Measurements from ENCODE around the gene ALG1.
A peak's percentile ranks its signal among the peaks of the same experiment; 100 is the strongest.
"Not testable (repeated sequence)": the region's sequence is repeated elsewhere in the genome, so short reads cannot be mapped to it uniquely, and the experiment has no call there.

The ALG1 gene, protein sequence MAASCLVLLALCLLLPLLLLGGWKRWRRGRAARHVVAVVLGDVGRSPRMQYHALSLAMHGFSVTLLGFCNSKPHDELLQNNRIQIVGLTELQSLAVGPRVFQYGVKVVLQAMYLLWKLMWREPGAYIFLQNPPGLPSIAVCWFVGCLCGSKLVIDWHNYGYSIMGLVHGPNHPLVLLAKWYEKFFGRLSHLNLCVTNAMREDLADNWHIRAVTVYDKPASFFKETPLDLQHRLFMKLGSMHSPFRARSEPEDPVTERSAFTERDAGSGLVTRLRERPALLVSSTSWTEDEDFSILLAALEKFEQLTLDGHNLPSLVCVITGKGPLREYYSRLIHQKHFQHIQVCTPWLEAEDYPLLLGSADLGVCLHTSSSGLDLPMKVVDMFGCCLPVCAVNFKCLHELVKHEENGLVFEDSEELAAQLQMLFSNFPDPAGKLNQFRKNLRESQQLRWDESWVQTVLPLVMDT

DNA sequence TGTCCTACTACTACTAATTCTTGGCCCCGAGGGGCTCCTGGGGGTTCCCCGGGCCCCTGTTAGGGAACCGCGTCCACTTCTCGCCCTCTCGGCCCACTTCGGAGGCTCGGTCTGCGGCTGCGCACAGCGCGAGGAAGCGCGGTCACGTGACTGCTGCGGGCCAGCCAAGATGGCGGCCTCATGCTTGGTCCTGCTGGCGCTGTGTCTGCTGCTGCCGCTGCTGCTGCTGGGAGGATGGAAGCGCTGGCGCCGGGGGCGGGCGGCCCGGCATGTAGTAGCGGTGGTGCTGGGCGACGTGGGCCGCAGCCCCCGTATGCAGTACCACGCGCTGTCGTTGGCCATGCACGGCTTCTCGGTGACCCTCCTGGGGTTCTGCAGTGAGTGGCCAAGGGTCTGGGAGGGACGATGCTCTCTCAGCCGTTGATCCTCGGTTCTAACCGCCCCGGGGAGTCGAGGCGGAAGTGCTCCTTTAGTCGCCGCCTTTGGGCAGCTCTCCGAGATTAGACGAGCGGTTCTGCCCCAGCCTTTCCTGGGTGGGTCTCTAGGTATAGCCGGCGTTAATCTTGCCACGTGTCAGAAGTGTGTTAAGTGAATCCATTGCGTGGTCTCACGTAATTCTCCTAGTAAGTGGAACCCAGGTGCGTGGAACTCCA is at the start of gene ALG1:
Gene ALG1, plus strand, starts transcription at position 163 of the 653 bp plus-strand sequence. Its CDS starts 7 bp downstream, at position 170.
- DNase-seq = peak; percentile 58

DNA sequence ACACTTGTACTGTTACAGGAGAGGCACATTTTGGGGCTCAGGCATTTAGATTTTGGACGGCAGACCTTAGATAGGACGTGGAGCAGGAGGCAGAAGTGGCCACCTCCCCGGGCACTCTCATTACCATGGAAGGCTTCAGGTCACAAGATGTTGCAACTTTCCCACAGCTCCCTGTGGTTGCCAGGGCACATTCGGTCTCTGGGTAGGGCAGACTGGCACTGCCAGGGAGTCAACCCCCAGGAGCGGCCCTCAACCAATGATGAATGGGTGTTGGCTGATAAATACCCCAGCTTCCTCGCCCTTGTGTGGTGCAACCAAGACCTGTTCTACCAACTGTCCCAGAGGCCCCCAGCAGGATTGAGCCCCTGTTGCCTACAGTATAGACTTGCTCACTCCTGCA is 49.1 kb upstream of the ALG1 start:
- DNase-seq = no peak

DNA sequence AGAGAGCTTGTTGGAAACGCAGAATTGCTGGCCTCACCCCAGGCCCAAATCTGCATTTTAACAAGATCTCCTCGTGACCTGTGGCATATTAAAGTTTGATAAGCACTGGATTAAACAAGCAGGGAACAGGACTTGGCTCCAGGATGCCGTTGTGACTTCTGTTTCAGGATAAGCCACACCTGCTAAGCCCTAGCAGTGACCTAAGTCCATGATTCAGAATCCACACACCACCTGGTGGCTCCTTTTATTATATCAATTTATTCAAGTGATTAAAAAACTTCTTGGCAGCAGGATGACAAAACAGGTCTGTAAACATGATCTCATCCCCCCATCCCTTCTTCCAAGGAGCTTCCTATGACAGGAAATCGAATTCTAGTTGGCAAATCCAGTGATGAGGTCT is 47.0 kb upstream of the ALG1 start:
- DNase-seq = peak; percentile 64

DNA sequence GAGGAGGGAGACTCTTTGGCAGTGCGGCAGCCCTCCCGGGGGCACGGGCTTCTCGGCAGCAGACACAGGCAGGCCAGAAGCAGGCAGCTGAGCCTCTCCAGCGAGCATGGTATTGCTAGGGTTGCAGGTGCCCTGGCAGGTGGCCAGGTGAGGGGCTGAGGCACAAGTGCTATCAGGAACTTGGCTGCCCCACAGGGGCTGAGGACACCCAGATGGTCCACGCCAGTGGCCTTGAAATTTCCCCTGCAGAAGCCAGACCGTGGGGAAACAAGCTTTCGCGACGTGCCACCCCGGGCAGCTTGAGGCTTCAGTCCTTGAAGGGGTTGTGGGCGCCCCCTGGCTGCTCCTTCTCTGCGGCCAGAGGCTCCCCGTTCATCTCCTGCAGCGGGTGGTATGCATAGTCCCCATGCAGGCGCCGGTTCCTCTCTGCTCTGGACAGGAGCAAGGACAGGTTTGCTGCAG is 46.4 kb upstream of the ALG1 start:
- DNase-seq = peak; percentile 21

DNA sequence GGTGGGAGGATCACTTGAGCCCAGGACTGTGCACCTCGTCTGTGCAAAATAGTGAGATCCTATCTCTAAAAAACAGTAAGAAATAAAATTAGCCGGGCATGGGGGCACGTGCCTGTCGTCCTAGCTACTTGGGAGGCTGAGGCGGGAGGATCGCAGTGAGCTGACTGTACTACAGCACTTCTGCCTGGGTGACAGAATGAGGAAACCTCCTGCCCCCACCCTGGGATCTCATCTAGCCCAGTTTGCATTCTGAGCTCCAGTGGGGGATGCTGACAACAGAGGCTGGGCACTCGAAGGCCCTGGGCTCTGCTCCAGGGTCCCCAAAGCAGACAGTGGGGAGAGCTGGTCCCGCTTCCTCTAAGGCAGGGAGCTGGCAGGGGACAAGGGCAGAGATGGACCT is 45.0 kb upstream of the ALG1 start:
- DNase-seq = no peak

DNA sequence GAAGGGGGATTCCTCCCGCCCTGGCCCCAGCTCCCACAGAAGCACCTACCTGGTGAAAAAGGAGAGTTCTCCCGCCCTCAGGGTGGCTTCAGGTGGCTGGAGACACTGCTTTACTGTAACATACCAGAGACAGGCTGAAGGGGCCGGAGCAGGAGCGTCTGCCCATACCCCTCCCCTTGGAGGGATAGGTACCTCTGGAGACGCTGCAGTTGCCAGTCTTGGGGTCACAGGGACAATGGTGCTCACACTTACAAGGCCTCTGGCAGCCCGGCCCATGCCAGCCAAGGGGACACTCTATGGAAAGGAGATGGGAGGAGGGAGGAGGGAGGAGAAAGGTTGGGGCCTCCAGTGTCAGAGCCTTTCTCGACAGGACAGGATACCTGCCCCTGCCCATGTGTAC is 44.6 kb upstream of the ALG1 start:
- DNase-seq = no peak

DNA sequence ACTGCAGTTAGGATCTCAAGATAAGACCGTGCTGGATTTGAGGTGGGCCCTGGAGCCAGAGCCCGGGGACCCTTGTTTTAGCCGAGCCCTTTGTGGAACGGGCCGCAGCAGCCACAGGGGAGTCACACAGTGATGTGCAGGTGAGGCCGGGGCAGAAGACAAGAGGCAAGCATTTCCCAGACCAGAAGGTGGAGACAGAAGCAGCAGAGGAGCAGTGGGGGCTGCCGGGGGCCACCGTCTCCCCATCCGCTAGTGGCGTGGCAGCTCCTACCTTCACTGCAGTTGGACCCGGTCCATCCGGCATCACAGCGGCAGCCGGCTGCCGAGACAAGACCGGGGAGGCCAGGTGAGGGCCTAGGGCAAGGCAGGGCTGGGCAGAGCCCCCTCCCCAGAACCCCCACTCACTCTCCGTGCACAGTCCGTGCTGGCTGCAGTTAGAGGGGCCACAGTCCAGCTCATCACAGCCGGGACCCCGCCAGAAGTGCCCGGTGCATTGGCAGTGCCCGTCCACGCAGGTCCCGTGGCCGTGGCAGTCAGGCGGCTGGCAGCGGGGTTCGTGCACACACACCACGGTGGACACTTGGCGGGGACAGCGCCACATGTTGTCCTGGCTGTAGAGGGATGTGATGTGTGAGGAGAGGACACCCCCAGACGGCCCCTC is 43.9 kb upstream of the ALG1 start:
- no peak for DNase-seq

DNA sequence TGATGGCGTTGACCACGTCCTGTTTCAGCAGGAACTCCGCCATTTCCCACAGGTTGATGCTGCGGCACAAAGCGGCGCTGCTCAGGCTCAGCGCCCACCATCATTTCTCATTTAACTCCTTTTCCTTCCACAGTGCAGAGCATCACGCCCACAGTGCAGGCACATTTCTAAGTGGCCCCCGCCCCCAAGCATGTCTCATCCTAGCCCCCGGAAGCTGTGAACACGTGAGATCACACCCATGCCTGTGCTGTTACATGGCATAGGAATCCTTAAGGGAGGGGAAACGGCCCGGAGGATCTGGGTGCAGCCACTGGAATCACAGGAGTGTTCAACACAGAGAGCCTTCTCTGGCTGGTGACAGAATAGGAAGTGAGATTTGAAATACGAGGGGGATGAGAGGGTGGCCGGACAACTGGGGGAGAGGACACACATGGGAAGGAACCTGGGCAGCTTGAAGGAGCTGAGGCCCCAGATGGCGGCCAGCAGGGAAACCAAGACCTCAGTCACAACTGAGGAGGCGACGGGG is 42.6 kb upstream of the ALG1 start:
- DNase-seq = no peak

DNA sequence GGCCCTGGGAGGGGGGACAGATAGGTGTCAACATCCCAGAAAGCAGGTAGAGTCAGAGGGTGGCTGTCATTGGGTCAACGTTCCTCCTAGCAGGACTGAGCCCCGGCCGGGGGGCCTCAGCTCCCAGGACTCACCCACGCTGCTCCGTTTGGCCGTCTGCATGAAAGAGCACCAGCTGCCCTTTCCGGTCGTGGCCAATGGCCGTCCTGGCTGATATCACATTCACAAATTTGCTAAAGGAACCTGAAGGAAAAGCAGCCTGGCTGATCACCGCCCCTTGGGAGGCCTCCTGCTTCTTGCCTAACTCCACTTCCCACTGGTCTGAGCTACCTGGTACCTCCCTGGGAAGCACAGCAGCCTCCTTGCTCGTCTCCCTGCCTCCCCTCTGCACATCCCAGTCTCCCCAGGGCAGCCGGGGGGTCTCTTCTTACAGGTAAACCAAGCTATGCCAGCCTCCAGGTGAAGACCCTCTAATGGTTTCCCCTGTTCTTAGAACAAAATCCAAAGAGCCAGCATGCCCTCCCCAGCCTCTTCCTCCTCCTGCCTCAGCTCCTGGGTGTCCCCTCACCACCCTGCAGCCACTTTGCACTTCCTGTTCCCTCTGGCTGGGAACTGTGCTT is 41.3 kb upstream of the ALG1 start:
- no peak for DNase-seq

DNA sequence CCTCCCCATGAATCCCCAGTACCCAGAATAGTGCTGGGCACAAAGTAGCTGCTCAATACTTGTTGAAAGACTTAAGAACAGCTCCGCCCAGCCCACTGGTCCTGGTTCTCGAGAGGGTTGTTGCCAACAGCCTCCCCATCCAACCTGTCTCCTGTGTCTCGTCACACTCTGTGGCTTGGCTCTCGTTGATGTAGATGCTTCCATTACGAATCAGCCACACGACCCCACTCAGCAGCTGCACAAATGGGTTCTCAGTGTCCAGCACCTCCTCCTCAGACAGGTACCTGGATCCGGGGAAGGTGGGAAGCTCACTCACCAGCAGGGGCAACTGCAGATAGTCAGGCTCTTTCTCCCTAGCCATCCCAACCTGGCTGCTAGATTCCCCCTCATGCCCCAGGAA is 40.0 kb upstream of the ALG1 start:
- no peak for DNase-seq

DNA sequence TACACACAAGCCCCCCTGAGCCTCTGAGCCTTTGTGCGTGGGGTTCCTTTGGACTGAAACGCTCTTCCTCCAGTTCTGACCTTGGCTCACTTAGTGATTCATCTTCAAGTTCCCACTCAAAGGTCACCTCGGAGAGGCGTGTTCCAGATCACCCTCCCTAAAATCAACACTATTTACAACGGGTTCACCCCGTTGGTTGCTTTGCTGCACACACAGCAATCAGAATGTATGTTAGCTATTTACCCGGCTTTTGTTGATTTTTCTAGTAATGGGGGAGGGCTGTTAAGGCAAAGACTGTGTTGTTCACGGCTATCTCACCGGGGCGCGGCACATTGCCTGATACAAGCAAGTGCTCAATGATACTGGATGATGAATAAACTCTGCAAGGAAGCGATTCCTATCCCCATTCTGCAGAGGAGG is 38.9 kb upstream of the ALG1 start:
- no peak for DNase-seq

DNA sequence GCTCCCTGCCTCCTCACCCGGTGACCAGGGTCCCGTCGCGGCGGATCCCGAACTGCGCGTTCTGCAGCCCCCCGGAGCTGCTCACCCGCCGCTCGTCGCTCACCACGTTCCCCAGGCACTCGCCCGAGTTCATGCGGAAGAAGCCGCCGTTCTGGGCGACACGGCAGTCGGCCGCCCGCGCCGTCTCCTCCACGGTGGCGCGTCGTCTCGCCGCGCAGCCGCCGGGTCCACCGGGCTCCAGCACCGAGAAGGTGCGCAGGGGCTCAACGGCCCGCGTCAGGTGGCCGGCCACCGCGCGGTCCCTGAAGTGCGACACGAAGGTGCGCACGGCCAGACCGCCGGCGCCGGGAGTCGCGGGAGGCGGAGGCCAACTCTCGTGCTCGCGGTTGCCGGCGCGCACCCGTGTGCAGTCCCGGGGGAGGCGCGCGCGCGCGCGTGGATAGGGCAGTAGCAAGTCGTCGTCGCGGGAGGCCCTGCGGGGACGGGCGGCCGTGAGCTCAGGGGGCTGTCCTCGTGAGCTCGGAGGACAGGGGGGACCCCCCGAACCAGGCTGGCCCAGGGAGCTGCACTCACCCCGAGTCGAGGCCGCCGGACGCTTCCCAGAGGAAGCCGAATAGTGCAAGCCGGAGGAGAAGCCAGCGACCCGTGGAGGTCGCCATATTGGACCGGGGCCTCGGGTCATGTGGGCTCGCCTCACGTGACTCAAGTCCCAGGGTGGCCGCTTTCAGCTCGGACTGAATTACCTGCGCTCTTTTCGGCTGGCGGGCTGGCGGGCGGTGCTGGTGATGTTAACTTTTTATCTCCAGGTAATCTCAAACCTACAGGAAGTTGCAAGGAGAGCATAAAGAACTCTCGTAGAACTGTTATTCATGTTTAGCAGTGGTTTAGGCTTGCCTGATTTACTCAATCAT is 38.1 kb upstream of the ALG1 start, which contains the start of gene NAGPA:
Gene NAGPA, minus strand, starts transcription at position 680 of the 911 bp plus-strand sequence. Its CDS starts 21 bp downstream, at position 659.
- peak; percentile 37 for DNase-seq

DNA sequence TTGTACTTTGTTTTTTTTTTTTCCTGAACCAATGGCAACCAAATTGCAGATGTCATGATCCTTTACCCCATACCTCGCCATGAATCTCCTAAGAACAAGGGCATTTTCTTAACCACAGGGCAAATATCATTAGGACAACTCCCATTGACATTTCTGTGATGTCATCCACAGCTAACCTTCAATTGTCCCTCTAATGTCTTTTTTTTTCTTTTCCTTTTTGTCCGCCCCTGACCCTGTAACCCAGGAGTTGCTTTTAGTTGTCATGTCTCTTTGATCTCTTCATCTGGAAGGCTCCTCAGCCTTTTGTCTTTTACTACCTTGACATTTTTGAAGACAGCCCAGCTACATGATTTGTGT is 37.5 kb upstream of the ALG1 start:
- DNase-seq = no peak

DNA sequence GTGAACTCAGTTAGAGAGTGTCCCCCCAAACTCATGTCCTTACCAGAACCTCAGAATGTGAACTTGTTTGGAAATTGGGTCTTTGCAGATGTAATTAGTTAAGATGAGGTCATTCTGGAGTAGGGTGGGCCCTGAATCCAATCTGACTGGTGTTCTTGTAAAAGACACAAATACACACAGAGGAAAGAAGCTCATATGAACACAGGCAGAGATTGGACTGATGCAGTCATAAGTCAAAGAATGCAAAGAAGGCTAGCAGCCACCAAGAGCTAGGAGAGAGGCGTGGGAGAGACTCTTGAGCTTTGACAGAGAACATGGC is 35.8 kb upstream of the ALG1 start:
- DNase-seq = no peak

DNA sequence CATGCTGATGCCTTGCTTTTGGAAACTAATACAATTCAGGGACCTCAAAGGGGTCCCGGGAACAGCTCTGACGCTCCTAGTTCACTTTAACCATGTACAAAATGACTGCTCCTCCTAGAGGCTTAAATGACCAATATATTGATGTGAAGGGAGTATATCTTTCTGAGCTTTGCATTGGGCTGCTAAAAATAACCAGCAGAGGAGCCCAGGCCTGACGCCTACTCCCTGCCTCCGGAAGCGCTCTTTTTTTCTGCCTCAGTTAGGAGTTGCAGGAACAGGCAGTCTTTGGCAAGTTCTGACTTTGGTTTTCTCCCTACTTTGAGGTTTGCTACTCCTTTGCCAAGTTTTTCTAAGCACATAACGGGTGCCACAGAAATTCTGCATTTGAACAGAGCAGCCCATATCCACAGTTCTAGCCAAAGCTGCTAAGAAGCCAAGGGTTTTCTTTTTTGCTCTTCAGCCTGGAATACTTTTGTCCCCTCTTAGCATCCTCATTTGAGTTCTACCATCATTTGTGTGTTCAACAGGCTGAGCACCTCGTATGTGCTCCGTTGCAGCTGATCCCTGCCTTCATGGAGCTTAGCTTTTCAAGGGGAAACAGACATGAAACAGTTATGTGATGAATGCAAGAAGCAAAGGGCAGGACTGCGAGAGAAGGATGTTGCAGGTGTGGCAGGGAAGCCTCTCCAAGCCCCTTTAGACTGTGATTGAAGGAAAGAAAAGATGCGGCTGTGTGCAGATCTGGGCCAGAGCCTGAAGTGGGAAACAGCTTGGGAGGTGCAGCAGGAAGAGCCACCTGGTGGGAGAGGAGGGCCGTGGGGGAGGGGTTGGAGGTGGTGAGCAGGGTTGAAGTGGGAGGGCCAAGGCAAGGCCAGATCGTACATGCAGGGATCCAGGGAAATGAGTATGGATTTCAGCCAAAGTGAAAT is 35.2 kb upstream of the ALG1 start:
- DNase-seq = no peak

DNA sequence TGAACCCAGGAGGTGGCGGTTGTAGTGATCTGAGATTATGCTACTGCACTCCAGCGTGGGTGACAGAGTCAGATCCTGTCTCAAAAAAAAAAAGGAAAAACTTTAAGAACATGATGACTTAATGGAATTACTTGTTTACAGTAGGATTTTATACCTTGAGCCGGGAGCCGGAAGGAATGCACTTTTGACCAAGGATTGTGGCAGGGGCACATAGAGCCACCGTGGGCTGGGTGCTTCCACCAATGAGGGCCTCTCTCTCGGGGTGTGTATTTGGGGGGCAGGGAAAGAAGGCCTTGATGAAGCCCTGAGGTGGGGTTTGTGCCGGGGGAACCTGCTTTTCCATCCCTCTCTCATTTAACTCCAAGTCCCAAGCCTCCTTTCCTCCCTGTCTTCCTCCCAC is 31.2 kb upstream of the ALG1 start:
- no peak for DNase-seq

DNA sequence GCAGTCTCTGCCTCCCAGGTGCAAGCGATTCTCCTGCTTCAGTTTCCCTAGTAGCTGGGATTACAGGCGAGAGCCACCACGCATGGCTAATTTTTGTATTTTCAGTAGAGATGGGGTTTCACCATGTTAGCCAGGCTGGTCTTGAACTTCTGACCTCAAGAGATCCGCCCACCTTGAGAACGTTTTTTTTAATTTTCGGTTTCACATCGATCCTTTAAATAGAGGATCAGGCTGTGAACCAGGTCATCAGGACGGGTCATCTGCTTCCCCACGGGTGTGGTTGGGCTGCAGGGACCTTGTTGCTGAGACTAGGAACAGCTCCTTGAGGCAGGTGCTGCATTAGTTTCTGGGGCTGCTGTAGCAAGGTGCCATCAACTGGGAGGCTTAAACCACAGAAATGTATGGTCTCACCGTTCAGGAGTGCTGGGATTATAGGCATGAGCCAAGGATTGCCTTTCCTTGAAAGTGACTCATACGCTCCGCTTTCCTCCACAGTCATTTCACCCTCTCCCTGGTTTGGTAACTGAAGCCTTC is 30.0 kb upstream of the ALG1 start:
- DNase-seq = no peak

DNA sequence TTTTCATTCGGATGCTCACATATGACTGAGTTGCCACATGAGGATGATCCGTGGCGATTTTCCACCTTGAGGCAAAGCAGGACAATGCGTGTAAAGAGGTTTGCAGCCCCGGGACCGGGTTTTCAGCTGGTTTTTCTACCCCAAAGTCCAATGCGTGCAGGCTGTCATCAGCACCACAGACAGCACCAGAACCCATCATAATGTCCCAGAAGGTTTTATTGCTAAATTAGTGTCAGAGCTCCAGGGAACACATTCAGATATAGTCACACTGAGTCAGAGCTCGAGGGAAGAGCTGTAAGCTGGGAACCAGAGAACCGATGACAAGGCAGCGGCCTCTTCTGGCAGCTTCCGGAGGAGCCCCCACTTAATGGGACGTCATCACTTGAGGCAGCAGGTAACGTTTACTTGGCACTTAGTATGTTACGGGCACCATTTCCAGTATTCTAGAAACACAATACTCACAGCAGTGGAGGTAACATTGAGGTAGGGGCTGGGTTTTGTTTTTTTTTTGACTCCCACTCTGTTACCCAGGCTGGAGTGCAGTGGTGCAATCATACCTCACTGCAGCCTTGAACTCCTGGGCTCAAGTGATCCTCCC is 29.0 kb upstream of the ALG1 start:
- no peak for DNase-seq

DNA sequence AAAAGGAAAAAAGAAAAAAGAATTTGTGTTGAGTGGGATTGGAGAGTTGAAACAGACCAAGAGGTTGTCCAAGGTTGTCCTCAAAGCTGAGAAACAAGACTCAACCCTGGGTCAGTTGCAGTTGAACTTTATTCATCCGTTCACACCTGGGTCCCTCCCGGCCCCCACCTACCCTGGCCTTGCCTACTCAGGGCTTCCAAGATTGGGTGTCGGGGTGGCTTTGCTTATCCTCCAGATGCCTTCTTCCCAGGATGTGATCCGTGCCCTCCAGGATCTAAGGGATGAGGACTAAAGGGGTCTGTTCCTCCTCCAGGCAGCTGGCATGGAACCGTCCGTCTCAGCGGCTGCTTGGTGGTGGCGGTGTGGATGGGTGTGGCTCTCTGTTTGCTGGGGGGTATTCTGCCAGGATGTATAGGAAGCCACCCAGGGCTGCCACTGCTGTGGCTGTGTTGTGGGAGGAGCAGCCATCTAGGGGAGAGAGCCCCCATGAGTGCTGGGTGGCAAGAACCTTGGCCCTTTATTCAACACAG is 27.6 kb upstream of the ALG1 start:
- DNase-seq = no peak

DNA sequence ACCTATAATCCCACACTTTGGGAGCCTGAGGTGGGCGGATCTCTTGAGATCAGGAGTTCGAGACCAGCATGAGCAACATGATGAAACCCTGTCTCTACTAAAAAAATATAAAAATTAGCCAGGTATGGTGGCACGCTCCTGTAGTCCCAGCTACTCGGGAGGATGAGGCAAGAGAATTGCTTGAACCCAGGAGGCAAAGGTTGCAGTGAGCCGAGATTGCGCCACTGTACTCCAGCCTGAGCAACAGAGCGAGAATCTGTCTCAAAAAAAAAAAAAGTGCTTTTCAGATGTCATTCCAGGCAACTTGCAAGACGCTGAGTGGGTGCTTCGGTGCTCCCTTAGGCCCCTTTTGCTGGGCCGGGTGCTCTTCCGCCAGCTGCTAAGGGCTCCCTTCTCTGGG is 27.1 kb upstream of the ALG1 start:
- not testable (repeated sequence) for DNase-seq

Data from NCI-H2107 (cell line).